ENCODE results near the gene HCAR1.
"Not testable (repeated sequence)": the region's sequence is repeated elsewhere in the genome, so short reads cannot be mapped to it uniquely, and the experiment has no call there.

Gene HCAR1

GRCh38 chr12:122721057-122721545 lies 9.5 kb downstream of the HCAR1 start:
- no peak for DNase-seq (ENCODE audit: low read depth, low spot score)

- not testable (repeated sequence) for DNase-seq (ENCODE audit: low read depth, low spot score)
These were observed 14.0 kb downstream of the HCAR1 start, which contains the start of gene HCAR3 for GRCh38 chr12:122716658-122717057. Gene HCAR3 (minus strand): TSS chr12:122716811. CDS start chr12:122716737, 74 bp downstream.

GRCh38 chr12:122715211-122715610 lies 15.4 kb downstream of the HCAR1 start:
- not testable (repeated sequence) for DNase-seq (ENCODE audit: low read depth, low spot score)

- DNase-seq (ENCODE audit: low read depth, low spot score), result not testable (repeated sequence)
These were observed 17.0 kb downstream of the HCAR1 start for GRCh38 chr12:122713491-122714188.

GRCh38 chr12:122711266-122711665 lies 19.4 kb downstream of the HCAR1 start:
- not testable (repeated sequence) for DNase-seq (ENCODE audit: low read depth, low spot score)

- DNase-seq (ENCODE audit: low read depth, low spot score), result not testable (repeated sequence)
These were observed 20.3 kb downstream of the HCAR1 start for GRCh38 chr12:122710341-122710740.

- DNase-seq (ENCODE audit: low read depth, low spot score), result not testable (repeated sequence)
These were observed 21.4 kb downstream of the HCAR1 start for GRCh38 chr12:122709287-122709686.

- DNase-seq (ENCODE audit: low read depth, low spot score), result not testable (repeated sequence)
These were observed 26.8 kb downstream of the HCAR1 start for GRCh38 chr12:122703841-122704240.

- DNase-seq (ENCODE audit: low read depth, low spot score), result not testable (repeated sequence)
These were observed 27.6 kb downstream of the HCAR1 start, which contains the start of gene HCAR2 for GRCh38 chr12:122702890-122703611. Gene HCAR2 (minus strand): TSS chr12:122703357. CDS start chr12:122703283, 74 bp downstream.

- not testable (repeated sequence) for DNase-seq (ENCODE audit: low read depth, low spot score)
These were observed 29.2 kb downstream of the HCAR1 start for GRCh38 chr12:122701481-122701880.

GRCh38 chr12:122700038-122700710 lies 30.5 kb downstream of the HCAR1 start:
- DNase-seq (ENCODE audit: low read depth, low spot score), result not testable (repeated sequence)

- not testable (repeated sequence) for DNase-seq (ENCODE audit: low read depth, low spot score)
These were observed 33.7 kb downstream of the HCAR1 start for GRCh38 chr12:122696922-122697321.

GRCh38 chr12:122691566-122691965 lies 39.1 kb downstream of the HCAR1 start:
- DNase-seq (ENCODE audit: low read depth, low spot score), result no peak

GRCh38 chr12:122688291-122688690 lies 42.4 kb downstream of the HCAR1 start:
- DNase-seq (ENCODE audit: low read depth, low spot score), result no peak

GRCh38 chr12:122687086-122687485 lies 43.6 kb downstream of the HCAR1 start:
- DNase-seq (ENCODE audit: low read depth, low spot score), result no peak

GRCh38 chr12:122686538-122686937 lies 44.1 kb downstream of the HCAR1 start:
- no peak for DNase-seq (ENCODE audit: low read depth, low spot score)

GRCh38 chr12:122684297-122684813 lies 46.3 kb downstream of the HCAR1 start:
- no peak for DNase-seq (ENCODE audit: low read depth, low spot score)

- DNase-seq (ENCODE audit: low read depth, low spot score), result no peak
These were observed 48.8 kb downstream of the HCAR1 start for GRCh38 chr12:122681814-122682213.

- DNase-seq (ENCODE audit: low read depth, low spot score), result not testable (repeated sequence)
These were observed 49.7 kb downstream of the HCAR1 start for GRCh38 chr12:122680989-122681388.

- not testable (repeated sequence) for DNase-seq (ENCODE audit: low read depth, low spot score)
These were observed 53.9 kb downstream of the HCAR1 start for GRCh38 chr12:122676781-122677180.

Measured in iPS DF 19.7 (cell line).